ENCODE data around the gene PLEKHS1. TPM values are rescaled to one million over a fixed set of nuclear protein-coding genes. Genes with fewer than 3 reads are reported as not detected.

Gene PLEKHS1
- polyA plus RNA-seq, 1 of the 3 experiments (the other 2 are of a cell fraction) = not detected

DNA sequence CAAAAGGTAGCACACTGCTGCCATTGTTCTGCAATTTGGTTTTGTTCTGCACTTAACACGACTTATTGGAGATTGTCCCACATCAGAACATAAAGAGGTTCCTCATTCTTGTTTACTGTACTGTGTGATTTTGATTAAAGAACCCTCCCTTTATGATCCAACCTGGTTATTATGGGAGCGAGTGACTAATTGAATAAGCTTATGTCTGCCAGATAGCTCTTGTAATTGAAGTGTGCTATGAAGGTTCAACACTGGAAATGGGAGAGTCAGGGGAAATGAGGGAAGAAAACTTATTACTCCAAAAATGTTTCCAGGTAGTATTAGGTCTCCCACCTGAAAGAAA, 37.9 kb upstream of the PLEKHS1 start:
- 87% methylated on average over 2 of the region's 2 CpGs for WGBS (ENCODE audit: low lambda C conversion rate)
- no peak for TF ChIP-seq MXI1 (IDR thresholded peaks at IDR 0.05; ENCODE audit: low read depth, low read length)
- TF ChIP-seq, protein P1, sequence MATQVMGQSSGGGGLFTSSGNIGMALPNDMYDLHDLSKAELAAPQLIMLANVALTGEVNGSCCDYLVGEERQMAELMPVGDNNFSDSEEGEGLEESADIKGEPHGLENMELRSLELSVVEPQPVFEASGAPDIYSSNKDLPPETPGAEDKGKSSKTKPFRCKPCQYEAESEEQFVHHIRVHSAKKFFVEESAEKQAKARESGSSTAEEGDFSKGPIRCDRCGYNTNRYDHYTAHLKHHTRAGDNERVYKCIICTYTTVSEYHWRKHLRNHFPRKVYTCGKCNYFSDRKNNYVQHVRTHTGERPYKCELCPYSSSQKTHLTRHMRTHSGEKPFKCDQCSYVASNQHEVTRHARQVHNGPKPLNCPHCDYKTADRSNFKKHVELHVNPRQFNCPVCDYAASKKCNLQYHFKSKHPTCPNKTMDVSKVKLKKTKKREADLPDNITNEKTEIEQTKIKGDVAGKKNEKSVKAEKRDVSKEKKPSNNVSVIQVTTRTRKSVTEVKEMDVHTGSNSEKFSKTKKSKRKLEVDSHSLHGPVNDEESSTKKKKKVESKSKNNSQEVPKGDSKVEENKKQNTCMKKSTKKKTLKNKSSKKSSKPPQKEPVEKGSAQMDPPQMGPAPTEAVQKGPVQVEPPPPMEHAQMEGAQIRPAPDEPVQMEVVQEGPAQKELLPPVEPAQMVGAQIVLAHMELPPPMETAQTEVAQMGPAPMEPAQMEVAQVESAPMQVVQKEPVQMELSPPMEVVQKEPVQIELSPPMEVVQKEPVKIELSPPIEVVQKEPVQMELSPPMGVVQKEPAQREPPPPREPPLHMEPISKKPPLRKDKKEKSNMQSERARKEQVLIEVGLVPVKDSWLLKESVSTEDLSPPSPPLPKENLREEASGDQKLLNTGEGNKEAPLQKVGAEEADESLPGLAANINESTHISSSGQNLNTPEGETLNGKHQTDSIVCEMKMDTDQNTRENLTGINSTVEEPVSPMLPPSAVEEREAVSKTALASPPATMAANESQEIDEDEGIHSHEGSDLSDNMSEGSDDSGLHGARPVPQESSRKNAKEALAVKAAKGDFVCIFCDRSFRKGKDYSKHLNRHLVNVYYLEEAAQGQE (IDR thresholded peaks at IDR 0.05; ENCODE audit: low read depth, low read length) = no peak
- no peak for TF ChIP-seq RFX5 (IDR thresholded peaks at IDR 0.05; ENCODE audit: low read length)
- TF ChIP-seq EZH2phosphoT487 (IDR thresholded peaks at IDR 0.05; ENCODE audit: borderline replicate concordance, low read depth) = no peak
- TF ChIP-seq FOXJ3 (CRISPR knock-in tag; IDR thresholded peaks at IDR 0.05) = no peak
- no peak for TF ChIP-seq TEAD4 (IDR thresholded peaks at IDR 0.05; ENCODE audit: borderline replicate concordance, insufficient read depth)
- no peak for TF ChIP-seq FOXM1 (IDR thresholded peaks at IDR 0.05; ENCODE audit: low read depth)
- no peak for TF ChIP-seq TCF12 (IDR thresholded peaks at IDR 0.05)
- no peak for TF ChIP-seq ELF1 (IDR thresholded peaks at IDR 0.05)
- no peak for TF ChIP-seq TAF1 (IDR thresholded peaks at IDR 0.05; ENCODE audit: borderline replicate concordance, low read depth, low read length)
- no peak for TF ChIP-seq JUND (IDR thresholded peaks at IDR 0.05)
- TF ChIP-seq POLR2AphosphoS5 (IDR thresholded peaks at IDR 0.05; ENCODE audit: low read depth, low read length) = no peak
- TF ChIP-seq YY1 (IDR thresholded peaks at IDR 0.05; ENCODE audit: low read depth) = no peak
- no peak for TF ChIP-seq RAD21 (IDR thresholded peaks at IDR 0.05; ENCODE audit: low read length)
- TF ChIP-seq GATA2 (CRISPR knock-in tag; IDR thresholded peaks at IDR 0.05) = no peak
- TF ChIP-seq, protein P2, sequence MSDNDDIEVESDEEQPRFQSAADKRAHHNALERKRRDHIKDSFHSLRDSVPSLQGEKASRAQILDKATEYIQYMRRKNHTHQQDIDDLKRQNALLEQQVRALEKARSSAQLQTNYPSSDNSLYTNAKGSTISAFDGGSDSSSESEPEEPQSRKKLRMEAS (IDR thresholded peaks at IDR 0.05; ENCODE audit: low read depth) = no peak
- Histone ChIP-seq H3K9me3 (no peaks in the 10 kb centered on the region), H3K9me2 (no peaks in the 10 kb centered on the region), H3F3A (replicated peaks; ENCODE audit: insufficient read depth) (no peaks in the 10 kb centered on the region), H3K4me1 (ENCODE audit: control insufficient read depth in 1 of 2, insufficient read depth in 2 of 2, low read depth in 1 of 2, low read length in 1 of 2) (peaks cover 6 to 25% of the 10 kb centered on the region in 2 experiments; a peak in 3 of 4 replicates), H3K9ac (no peak overlapping the region), H3K27me3 (ENCODE audit: insufficient read depth) (no peaks in the 10 kb centered on the region), H3K79me2 (ENCODE audit: insufficient read depth) (no peaks in the 10 kb centered on the region; the same call in 1 of the 2 replicates), H4K20me1 (ENCODE audit: insufficient read depth) (0 out of 2 replicates have a peak, but pooled peaks cover 4% of the 10 kb centered on the region), H3K36me3 (replicated peaks in 1 of 2; ENCODE audit: control insufficient read depth in 1 of 2, insufficient read depth in 2 of 2, low read length in 1 of 2) (peaks cover 0 to 6% of the 10 kb centered on the region in 2 experiments), H3K4me2 (no peak overlapping the region), H3K27ac (ENCODE audit: low read depth in 2 of 2, low read length in 1 of 2) (no peak overlapping the region), H3K4me3 (ENCODE audit: low read depth in 2 of 2, low read length in 1 of 2) (no peak overlapping the region), H2AFZ (ENCODE audit: low read depth) (no peak overlapping the region)
- no peak for DNase-seq
- ChIA-PET CTCF (interaction anchor here (0.8 to 4.6 kb wide), 4 partner anchors 9 to 391 kb away, joined by 3 to 33 read pairs (median 3); no protein-coding TSS in a partner anchor), POLR2A (no interaction called here)

All from SK-N-SH (cell line).